Thyroid gland (tissue), 4 donors: Measurements from ENCODE around the gene MID1. TPM values are rescaled to one million over a fixed set of nuclear protein-coding genes. Genes with fewer than 3 reads are reported as not detected.

Experiments used
- DNase-seq, 2 donors: peaks; one replicate each; pipeline ENCODE4 v3.0.0-alpha.2; 2019
- H3K27ac ChIP-seq, 3 donors: fragments of 200-600 bp; sonication (generic); 1 replicate in 2 of 3; 2 replicates in 1 of 3; pipeline ENCODE4 v1.5.1; 2016 to 2019; ENCODE audit warnings: mild to moderate bottlenecking in 1 of 3, moderate library complexity in 1 of 3
- H3K27me3 ChIP-seq: fragments of 200-600 bp; sonication (generic); one replicate; pipeline ENCODE4 v1.5.1; 2019
- H3K36me3 ChIP-seq, 2 donors: fragments of 200-600 bp; sonication (generic); one replicate each; pipeline ENCODE4 v1.5.1; 2016 to 2019
- H3K4me1 ChIP-seq, 2 donors: fragments of 200-600 bp; sonication (generic); one replicate each; pipeline ENCODE4 v1.5.1; 2017 to 2019
- H3K4me3 ChIP-seq, 3 donors: fragments of 200-600 bp; sonication (generic); replicated peaks in 1 of 3; 1 replicate in 2 of 3; 2 replicates in 1 of 3; pipeline ENCODE4 v1.5.1; 2016; ENCODE audit warnings: mild to moderate bottlenecking in 1 of 3
- H3K9me3 ChIP-seq: fragments of 200-600 bp; sonication (generic); one replicate; pipeline ENCODE4 v1.5.1; 2017
- POLR2A ChIP-seq, 2 donors: fragments of 450-650 bp; IDR thresholded peaks; one replicate each; pipeline ENCODE4 v1.6.1; 2017; ENCODE audit warnings: antibody characterized with exemption in 2 of 2, mild to moderate bottlenecking in 2 of 2, moderate library complexity in 1 of 2
- WGBS, 2 donors: methylation state at CpG; one replicate each; pipeline ENCODE4 v1.1.5; 2017; 5-methylcytosine and 5-hydroxymethylcytosine counted together
- intact Hi-C: fragments of 100-400 bp; cut with DNase I; formaldehyde crosslinking; loops from one replicate; pipeline ENCODE4 v1.15.1; 2023
- total RNA-seq, 4 donors: library from RNA; depleted of rRNA; stranded (reverse); fragments of >200 nt; gene quantifications; one replicate each; pipeline ENCODE4 v1.2.3, GENCODE V29; 2016
- TF ChIP-seq, protein P1 (sequence below), 6 experiments: fragments of 200-600 bp in 3 of 6; fragments of 450-650 bp in 3 of 6; sonication (generic) in 3 of 6; IDR thresholded peaks; one replicate each; pipeline ENCODE4 v1.5.1; 2016 to 2019; ENCODE audit warnings: antibody characterized with exemption in 6 of 6, mild to moderate bottlenecking in 2 of 6, inconsistent platforms in 1 of 6, moderate library complexity in 1 of 6

Gene MID1
- total RNA-seq, 4 donors from 2014 or later: 9.5 to 19.5 (median 12.7) TPM

DNA sequence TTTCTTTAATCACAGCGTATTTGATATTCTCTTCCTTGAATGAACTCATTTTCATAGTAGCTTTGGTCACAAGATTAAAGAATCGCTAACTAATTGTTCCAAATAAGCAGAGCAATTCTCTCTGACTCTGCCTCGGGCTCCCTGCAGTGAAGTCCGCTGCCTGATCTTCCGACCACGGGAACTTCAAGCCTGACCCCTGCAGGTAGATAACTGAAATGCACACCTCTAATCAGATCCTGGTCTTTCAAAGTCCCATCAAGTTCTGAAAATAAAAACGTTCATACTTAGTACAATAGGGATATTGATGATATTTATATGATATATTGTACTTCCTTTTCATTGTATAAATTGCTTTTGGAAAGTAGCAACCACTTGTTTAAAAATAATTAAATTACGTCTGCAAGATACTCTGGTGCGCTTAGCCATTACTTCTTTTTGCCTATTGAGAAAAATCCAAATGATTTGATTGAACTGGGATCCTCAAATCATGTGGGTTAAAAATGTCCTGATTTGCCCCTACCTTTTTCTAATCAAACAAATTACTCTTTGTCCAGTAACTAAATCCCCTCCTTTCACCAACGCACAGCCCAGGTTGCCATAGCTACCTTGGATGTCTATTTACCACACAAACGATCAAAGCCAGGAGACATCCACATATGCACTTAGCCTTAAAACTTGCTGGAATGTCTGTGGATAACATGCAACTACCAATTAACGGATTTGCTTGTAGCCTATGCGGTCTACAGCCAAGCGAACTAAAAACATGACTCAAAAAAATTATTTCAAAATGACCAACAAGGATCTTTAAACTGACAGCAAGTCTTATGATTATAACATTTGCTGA, 4.2 kb downstream of the MID1 start:
- Histone ChIP-seq H3K4me3 (no peak overlapping the region), H3K27ac (no peak overlapping the region), H3K4me1 (peaks cover 3 to 7% of the 10 kb centered on the region in 2 donors), H3K36me3 (no peaks in the 10 kb centered on the region), H3K27me3 (peaks cover 4% of the 10 kb centered on the region), H3K9me3 (no peaks in the 10 kb centered on the region)
- WGBS, 2 donors: 45 to 50% methylated on average over 14 of the region's 14 CpGs
- intact Hi-C loops: no loop called here
- TF ChIP-seq, protein P1, sequence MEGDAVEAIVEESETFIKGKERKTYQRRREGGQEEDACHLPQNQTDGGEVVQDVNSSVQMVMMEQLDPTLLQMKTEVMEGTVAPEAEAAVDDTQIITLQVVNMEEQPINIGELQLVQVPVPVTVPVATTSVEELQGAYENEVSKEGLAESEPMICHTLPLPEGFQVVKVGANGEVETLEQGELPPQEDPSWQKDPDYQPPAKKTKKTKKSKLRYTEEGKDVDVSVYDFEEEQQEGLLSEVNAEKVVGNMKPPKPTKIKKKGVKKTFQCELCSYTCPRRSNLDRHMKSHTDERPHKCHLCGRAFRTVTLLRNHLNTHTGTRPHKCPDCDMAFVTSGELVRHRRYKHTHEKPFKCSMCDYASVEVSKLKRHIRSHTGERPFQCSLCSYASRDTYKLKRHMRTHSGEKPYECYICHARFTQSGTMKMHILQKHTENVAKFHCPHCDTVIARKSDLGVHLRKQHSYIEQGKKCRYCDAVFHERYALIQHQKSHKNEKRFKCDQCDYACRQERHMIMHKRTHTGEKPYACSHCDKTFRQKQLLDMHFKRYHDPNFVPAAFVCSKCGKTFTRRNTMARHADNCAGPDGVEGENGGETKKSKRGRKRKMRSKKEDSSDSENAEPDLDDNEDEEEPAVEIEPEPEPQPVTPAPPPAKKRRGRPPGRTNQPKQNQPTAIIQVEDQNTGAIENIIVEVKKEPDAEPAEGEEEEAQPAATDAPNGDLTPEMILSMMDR (IDR thresholded peaks at IDR 0.05): peak in 4 of 6 experiments; percentile 38 to 56 (median 53)
- no peak for TF ChIP-seq POLR2A (IDR thresholded peaks at IDR 0.05)
- peak; percentile 42 to 51 for DNase-seq

DNA sequence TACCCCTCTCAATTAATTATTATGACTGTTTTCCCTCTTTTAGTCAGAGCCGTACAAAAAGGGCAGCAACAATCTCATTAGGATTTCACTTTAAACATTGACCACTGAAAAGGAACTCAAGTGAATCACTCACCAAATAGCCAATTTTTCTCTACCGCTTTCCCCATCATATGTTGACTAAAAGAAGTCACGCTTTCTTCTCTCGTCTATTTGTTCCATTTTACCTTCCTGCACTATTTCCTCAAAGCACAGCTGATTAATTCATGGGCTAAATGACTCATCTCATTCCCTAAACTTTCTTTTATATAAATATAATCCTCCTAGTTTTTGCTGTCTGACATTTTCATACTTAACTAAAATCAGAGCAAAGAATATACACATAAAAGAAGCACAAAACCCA, 8.2 kb downstream of the MID1 start:
- Histone ChIP-seq H3K36me3 (no peaks in the 10 kb centered on the region), H3K9me3 (no peaks in the 10 kb centered on the region), H3K27ac (no peak overlapping the region), H3K27me3 (peaks cover 4% of the 10 kb centered on the region), H3K4me1 (no peaks in the 10 kb centered on the region), H3K4me3 (no peak overlapping the region)
- no peak for DNase-seq
- no peak for TF ChIP-seq POLR2A (IDR thresholded peaks at IDR 0.05)
- TF ChIP-seq, protein P1 (IDR thresholded peaks at IDR 0.05): no peak
- intact Hi-C loops: no loop called here
- WGBS, 2 donors: 82 to 86% methylated on average over 4 of the region's 4 CpGs

DNA sequence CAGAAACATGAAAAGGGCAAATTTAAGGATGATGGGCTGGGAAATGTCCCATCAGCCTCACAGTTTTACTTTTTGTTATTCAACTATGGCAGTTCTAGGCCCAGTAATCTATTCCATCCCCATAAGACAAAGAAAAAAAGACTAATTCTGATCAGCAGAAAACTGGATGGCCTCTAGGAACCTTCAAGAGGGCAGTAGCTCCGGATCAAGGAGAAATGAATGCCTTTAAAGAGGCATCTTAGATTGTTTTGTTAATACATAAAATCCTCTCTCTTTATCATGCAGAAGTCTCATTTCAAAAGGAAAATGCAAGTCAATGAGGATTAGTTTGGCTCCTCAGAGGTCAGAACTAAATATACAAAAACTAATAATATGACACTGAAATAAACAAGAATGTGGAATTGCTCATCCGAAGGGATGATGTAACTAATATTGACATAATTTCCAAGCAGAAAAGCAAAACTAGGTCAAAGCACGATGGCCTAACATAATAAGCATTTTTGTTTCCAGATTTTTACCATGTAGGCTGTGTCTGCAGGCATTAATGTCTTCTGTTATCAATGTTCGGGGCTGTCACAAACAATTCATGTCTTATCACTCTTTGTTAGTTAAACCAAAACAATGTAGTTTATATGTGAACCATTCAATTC, 8.8 kb downstream of the MID1 start:
- WGBS, 2 donors: 57 to 67% methylated on average over 4 of the region's 4 CpGs
- intact Hi-C loops: no loop called here
- Histone ChIP-seq H3K9me3 (no peaks in the 10 kb centered on the region), H3K36me3 (no peaks in the 10 kb centered on the region), H3K27me3 (peaks cover 4% of the 10 kb centered on the region), H3K4me1 (no peaks in the 10 kb centered on the region), H3K27ac (no peak overlapping the region), H3K4me3 (no peak overlapping the region)
- no peak for DNase-seq
- TF ChIP-seq POLR2A (IDR thresholded peaks at IDR 0.05): no peak
- TF ChIP-seq, protein P1 (IDR thresholded peaks at IDR 0.05): no peak

DNA sequence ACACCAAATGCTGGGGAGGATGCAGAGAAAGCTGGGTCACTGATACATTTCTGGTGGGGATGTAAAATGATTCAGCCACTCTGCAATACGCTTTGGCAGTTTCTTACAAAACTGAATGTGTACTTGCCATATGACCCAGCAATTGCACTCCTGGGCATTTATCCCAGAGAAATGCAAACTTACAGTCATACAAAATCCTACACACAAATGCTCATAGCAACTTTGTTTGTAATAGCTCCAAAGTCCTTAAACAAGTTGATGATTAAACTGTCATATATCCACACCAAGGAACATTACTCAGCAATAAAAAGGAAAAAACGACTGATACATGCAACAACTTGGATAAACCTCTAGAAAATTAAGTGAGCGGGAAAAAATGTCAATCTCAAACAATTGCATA, 12.3 kb downstream of the MID1 start:
- H3K36me3 ChIP-seq: no peaks in the 10 kb centered on the region
- H3K4me3 ChIP-seq: no peak overlapping the region
- TF ChIP-seq, protein P1 (IDR thresholded peaks at IDR 0.05): no peak
- no peak for TF ChIP-seq POLR2A (IDR thresholded peaks at IDR 0.05)
- H3K27me3 ChIP-seq: no peaks in the 10 kb centered on the region
- no peak for DNase-seq
- no peaks in the 10 kb centered on the region for H3K9me3 ChIP-seq
- no peak overlapping the region for H3K27ac ChIP-seq
- intact Hi-C loops: no loop called here
- no peaks in the 10 kb centered on the region for H3K4me1 ChIP-seq
- WGBS, 2 donors: 88 to 90% methylated on average over 3 of the region's 3 CpGs

DNA sequence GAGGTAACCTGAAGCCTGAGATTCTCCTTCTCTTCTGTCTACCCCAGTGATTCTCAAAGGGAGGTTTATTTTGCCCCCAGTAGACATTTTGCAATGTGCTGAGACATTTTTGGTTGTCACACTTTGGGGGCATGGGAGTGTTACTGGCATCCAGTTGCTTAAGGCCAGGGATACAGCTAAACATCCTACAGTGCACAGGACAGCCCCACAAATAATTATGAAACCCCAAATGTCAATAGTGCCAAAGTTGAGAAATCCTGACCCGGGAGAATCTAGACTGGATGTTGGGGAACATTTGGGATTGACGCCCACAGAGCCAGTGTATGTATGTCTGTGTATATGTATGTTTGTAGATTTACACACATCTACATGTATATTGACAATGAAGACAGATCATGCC, 13.2 kb downstream of the MID1 start:
- TF ChIP-seq POLR2A (IDR thresholded peaks at IDR 0.05): no peak
- TF ChIP-seq, protein P1 (IDR thresholded peaks at IDR 0.05): no peak
- H3K9me3 ChIP-seq: no peaks in the 10 kb centered on the region
- H3K27ac ChIP-seq: no peak overlapping the region
- no peak for DNase-seq
- 97 to 100% methylated on average over 2 of the region's 2 CpGs for WGBS, 2 donors
- H3K27me3 ChIP-seq: no peaks in the 10 kb centered on the region
- H3K4me1 ChIP-seq: no peaks in the 10 kb centered on the region
- H3K36me3 ChIP-seq: no peaks in the 10 kb centered on the region
- H3K4me3 ChIP-seq: no peak overlapping the region
- intact Hi-C loops: no loop called here
